Glutamatergic neuron (in vitro differentiated cells): Measurements from ENCODE around the gene LSM11. TPM values are rescaled to one million over a fixed set of nuclear protein-coding genes. Genes with fewer than 3 reads are reported as not detected.
A peak's percentile ranks its signal among the peaks of the same experiment; 100 is the strongest.

Experiments used
- DNase-seq: peaks from one replicate; pipeline ENCODE4 v3.0.0; 2022
- H3K27ac Mint-ChIP-seq: one replicate; pipeline ENCODE4 v1.8.0; 2020; ENCODE audit warnings: mild to moderate bottlenecking, mixed read lengths, inconsistent platforms; ENCODE audit not compliant: unreplicated experiment
- H3K27me3 Mint-ChIP-seq: one replicate; pipeline ENCODE4 v1.8.0; 2020; ENCODE audit warnings: mild to moderate bottlenecking, moderate library complexity, mixed read lengths, inconsistent platforms; ENCODE audit not compliant: unreplicated experiment
- H3K36me3 Mint-ChIP-seq: one replicate; pipeline ENCODE4 v1.8.0; 2020; ENCODE audit warnings: mild to moderate bottlenecking, mixed read lengths, inconsistent platforms; ENCODE audit not compliant: unreplicated experiment
- H3K4me1 Mint-ChIP-seq: one replicate; pipeline ENCODE4 v1.8.0; 2020; ENCODE audit warnings: mild to moderate bottlenecking, low read depth, mixed read lengths, inconsistent platforms; ENCODE audit not compliant: unreplicated experiment
- H3K4me3 Mint-ChIP-seq: one replicate; pipeline ENCODE4 v1.8.0; 2020; ENCODE audit warnings: mild to moderate bottlenecking, mixed read lengths, inconsistent platforms; ENCODE audit not compliant: unreplicated experiment
- H3K9me3 Mint-ChIP-seq: one replicate; pipeline ENCODE4 v1.8.0; 2020; ENCODE audit warnings: mild to moderate bottlenecking, moderate library complexity, mixed read lengths, inconsistent platforms; ENCODE audit not compliant: unreplicated experiment
- CTCF ChIP-seq: fragments of 200-600 bp; sonication (generic); IDR thresholded peaks from one replicate; pipeline ENCODE4 v1.5.0; 2021; ENCODE audit not compliant: partially characterized antibody, unreplicated experiment
- total RNA-seq: library from RNA; stranded (reverse); fragmentation: NEBNext Ultra II Directional; extraction: Animal tissue kit (Norgen Biotek cat#: 25700); gene quantifications from one replicate; pipeline ENCODE4 v1.2.1, GENCODE V29; 2021; ENCODE audit not compliant: unreplicated experiment

LSM11 gene
- total RNA-seq, 1 donor from 2014 or later, result 7.7 TPM

- peaks cover 2% of the 10 kb centered on the region for H3K27me3 Mint-ChIP-seq
Measured at GRCh38 chr5:157770665-157771064, 27.2 kb downstream of the LSM11 start.

GRCh38 chr5:157772127-157772526 is 28.6 kb downstream of the LSM11 start:
- Mint-ChIP-seq H3K27ac (peak overlapping the region; percentile 82), H3K9me3 (no peaks in the 10 kb centered on the region), H3K4me3 (no peak overlapping the region), H3K4me1 (peaks cover 3% of the 10 kb centered on the region), H3K27me3 (no peaks in the 10 kb centered on the region), H3K36me3 (no peaks in the 10 kb centered on the region)
- peak; percentile 31 for DNase-seq
- no peak for TF ChIP-seq CTCF

More at GRCh38 chr5:157770665-157771064, 27.2 kb downstream of the LSM11 start:
- Mint-ChIP-seq H3K9me3 (no peaks in the 10 kb centered on the region), H3K4me1 (peaks cover 14% of the 10 kb centered on the region), H3K27ac (no peak overlapping the region), H3K4me3 (no peak overlapping the region), H3K36me3 (no peaks in the 10 kb centered on the region)
- no peak for DNase-seq
- TF ChIP-seq CTCF, result no peak

GRCh38 chr5:157778121-157778805 is 34.8 kb downstream of the LSM11 start:
- H3K27ac Mint-ChIP-seq, result no peak overlapping the region
- H3K27me3 Mint-ChIP-seq, result no peaks in the 10 kb centered on the region
- no peaks in the 10 kb centered on the region for H3K36me3 Mint-ChIP-seq
- H3K4me3 Mint-ChIP-seq, result no peak overlapping the region
- no peak for TF ChIP-seq CTCF
- H3K4me1 Mint-ChIP-seq, result peaks cover 1% of the 10 kb centered on the region
- H3K9me3 Mint-ChIP-seq, result no peaks in the 10 kb centered on the region
- DNase-seq, result no peak

GRCh38 chr5:157779221-157779620 is 35.7 kb downstream of the LSM11 start:
- peaks cover 1% of the 10 kb centered on the region for H3K4me1 Mint-ChIP-seq
- no peaks in the 10 kb centered on the region for H3K9me3 Mint-ChIP-seq
- no peaks in the 10 kb centered on the region for H3K36me3 Mint-ChIP-seq
- no peaks in the 10 kb centered on the region for H3K27me3 Mint-ChIP-seq
- H3K27ac Mint-ChIP-seq, result no peak overlapping the region
- no peak for DNase-seq
- H3K4me3 Mint-ChIP-seq, result no peak overlapping the region
- no peak for TF ChIP-seq CTCF

- no peaks in the 10 kb centered on the region for H3K9me3 Mint-ChIP-seq
- no peak overlapping the region for H3K4me3 Mint-ChIP-seq
- TF ChIP-seq CTCF, result no peak
- no peak for DNase-seq
- no peaks in the 10 kb centered on the region for H3K36me3 Mint-ChIP-seq
- H3K27ac Mint-ChIP-seq, result no peak overlapping the region
- H3K4me1 Mint-ChIP-seq, result no peaks in the 10 kb centered on the region
- H3K27me3 Mint-ChIP-seq, result peaks cover 1% of the 10 kb centered on the region
Measured at GRCh38 chr5:157785801-157786200, 42.3 kb downstream of the LSM11 start.
